DND-41 (cell line): ENCODE data around the gene STARD13.

Source experiments
- ATAC-seq: fragments of 200-7000 bp; cut with Tn5 transposase; 3 replicates; pipeline ENCODE4 v1.9.1; 2021; ENCODE audit warnings: low read depth; ENCODE audit not compliant: insufficient read depth
- DNase-seq: peaks from one replicate; pipeline ENCODE4 v3.0.0-alpha.2; 2020
- H2AFZ ChIP-seq: 2 replicates; pipeline ENCODE4 v1.6.0; 2012; ENCODE audit warnings: low read depth, low read length
- H3K27ac ChIP-seq: 2 replicates; pipeline ENCODE4 v1.5.1; 2012; ENCODE audit warnings: low read length, inconsistent platforms
- H3K27me3 ChIP-seq: fragments of 200-600 bp; sonication (generic); 2 replicates; pipeline ENCODE4 v1.6.0; 2012; ENCODE audit warnings: low read length, mild to moderate bottlenecking, inconsistent platforms; ENCODE audit not compliant: insufficient read depth, poor library complexity
- H3K36me3 ChIP-seq: 2 replicates; pipeline ENCODE4 v1.5.1; 2012; ENCODE audit warnings: low read length, inconsistent platforms; ENCODE audit not compliant: insufficient read depth
- H3K4me1 ChIP-seq: 2 replicates; pipeline ENCODE4 v1.5.1; 2012; ENCODE audit warnings: mild to moderate bottlenecking, low read length; ENCODE audit not compliant: insufficient read depth
- H3K4me2 ChIP-seq: 2 replicates; pipeline ENCODE4 v1.6.0; 2012; ENCODE audit warnings: mild to moderate bottlenecking, moderate library complexity, low read length, inconsistent platforms; ENCODE audit not compliant: insufficient read depth
- H3K4me3 ChIP-seq, 2 experiments: fragments of 200-600 bp in 1 of 2; shearing (Covaris generic) in 1 of 2; 2 replicates each; pipeline ENCODE4 v1.5.1; 2012 to 2016; ENCODE audit warnings: inconsistent platforms in 2 of 2, low read length in 2 of 2, mild to moderate bottlenecking in 2 of 2, low read depth in 1 of 2, moderate library complexity in 1 of 2
- H3K79me2 ChIP-seq: 2 replicates; pipeline ENCODE4 v1.6.0; 2012; ENCODE audit warnings: low read length, inconsistent platforms; ENCODE audit not compliant: insufficient read depth
- H3K9ac ChIP-seq: 2 replicates; pipeline ENCODE4 v1.6.0; 2012; ENCODE audit warnings: low read depth, mild to moderate bottlenecking, inconsistent platforms, low read length, moderate library complexity
- H3K9me3 ChIP-seq: 2 replicates; pipeline ENCODE4 v1.5.1; 2012; ENCODE audit warnings: low read length, moderate library complexity, mild to moderate bottlenecking, inconsistent platforms; ENCODE audit not compliant: insufficient read depth, severe bottlenecking
- H4K20me1 ChIP-seq: 2 replicates; pipeline ENCODE4 v1.6.0; 2012; ENCODE audit warnings: low read length; ENCODE audit not compliant: insufficient read depth
- EZH2 ChIP-seq: IDR thresholded peaks from 3 replicates; pipeline ENCODE4 v1.6.1; 2012; ENCODE audit warnings: borderline replicate concordance, low read depth, mild to moderate bottlenecking, moderate library complexity, low read length, inconsistent platforms; ENCODE audit not compliant: severe bottlenecking
- TF ChIP-seq, protein P1 (sequence below): IDR thresholded peaks from 2 replicates; pipeline ENCODE4 v1.5.1; 2012; ENCODE audit warnings: borderline replicate concordance, low read length, moderate library complexity, mild to moderate bottlenecking; ENCODE audit not compliant: poor library complexity, severe bottlenecking; ENCODE audit errors: extremely low read depth

Gene STARD13

DNA sequence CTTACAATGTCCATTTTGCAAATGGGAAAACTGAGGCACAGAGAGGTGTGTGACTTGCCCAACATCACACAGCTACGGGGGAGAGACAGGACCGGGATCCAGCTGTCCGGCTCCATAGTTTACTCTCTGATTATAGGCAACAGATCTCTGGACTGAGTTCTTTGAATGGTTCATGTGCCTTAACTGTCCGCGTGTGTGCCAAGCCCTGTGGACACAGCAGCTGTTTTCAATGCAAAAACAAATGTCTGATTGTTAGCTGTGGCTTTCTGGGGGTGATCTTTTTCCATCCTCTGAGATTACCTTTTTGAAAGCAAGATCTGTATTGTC lies 175.2 kb downstream of the STARD13 start:
- no peaks in the 10 kb centered on the region for H3K36me3 ChIP-seq
- no peak overlapping the region for H3K4me3 ChIP-seq
- H3K9ac ChIP-seq, result no peak overlapping the region
- no peak overlapping the region for H2AFZ ChIP-seq
- ATAC-seq, result no peak
- TF ChIP-seq, protein P1, sequence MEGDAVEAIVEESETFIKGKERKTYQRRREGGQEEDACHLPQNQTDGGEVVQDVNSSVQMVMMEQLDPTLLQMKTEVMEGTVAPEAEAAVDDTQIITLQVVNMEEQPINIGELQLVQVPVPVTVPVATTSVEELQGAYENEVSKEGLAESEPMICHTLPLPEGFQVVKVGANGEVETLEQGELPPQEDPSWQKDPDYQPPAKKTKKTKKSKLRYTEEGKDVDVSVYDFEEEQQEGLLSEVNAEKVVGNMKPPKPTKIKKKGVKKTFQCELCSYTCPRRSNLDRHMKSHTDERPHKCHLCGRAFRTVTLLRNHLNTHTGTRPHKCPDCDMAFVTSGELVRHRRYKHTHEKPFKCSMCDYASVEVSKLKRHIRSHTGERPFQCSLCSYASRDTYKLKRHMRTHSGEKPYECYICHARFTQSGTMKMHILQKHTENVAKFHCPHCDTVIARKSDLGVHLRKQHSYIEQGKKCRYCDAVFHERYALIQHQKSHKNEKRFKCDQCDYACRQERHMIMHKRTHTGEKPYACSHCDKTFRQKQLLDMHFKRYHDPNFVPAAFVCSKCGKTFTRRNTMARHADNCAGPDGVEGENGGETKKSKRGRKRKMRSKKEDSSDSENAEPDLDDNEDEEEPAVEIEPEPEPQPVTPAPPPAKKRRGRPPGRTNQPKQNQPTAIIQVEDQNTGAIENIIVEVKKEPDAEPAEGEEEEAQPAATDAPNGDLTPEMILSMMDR, result no peak
- no peak for TF ChIP-seq EZH2
- no peaks in the 10 kb centered on the region for H3K4me1 ChIP-seq
- no peak for DNase-seq
- no peak overlapping the region for H3K27ac ChIP-seq
- no peak overlapping the region for H3K4me2 ChIP-seq
- H3K9me3 ChIP-seq, result no peaks in the 10 kb centered on the region
- H4K20me1 ChIP-seq, result no peaks in the 10 kb centered on the region
- H3K27me3 ChIP-seq, result no peaks in the 10 kb centered on the region
- H3K79me2 ChIP-seq, result no peaks in the 10 kb centered on the region

DNA sequence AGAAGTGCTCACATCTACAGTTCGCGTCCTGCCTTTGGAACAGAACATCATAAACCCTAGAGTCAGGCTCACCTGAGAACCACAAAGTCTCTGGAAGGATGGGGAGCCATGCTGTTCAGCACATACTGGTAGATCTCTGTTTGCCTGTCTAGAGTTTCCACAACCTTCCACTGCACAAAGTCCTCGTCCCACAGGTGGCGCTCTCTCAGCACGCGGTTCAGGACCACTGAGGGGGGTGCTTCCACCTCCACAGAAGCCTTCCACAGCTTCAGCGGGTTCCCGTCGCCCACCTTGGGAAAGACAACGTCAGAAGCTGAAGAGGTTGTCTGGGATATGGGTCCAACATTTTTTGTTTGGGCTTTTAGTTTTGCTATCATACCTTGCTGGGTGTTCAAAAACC lies 175.8 kb downstream of the STARD13 start:
- Histone ChIP-seq H3K9ac (no peak overlapping the region), H3K27me3 (no peaks in the 10 kb centered on the region), H3K36me3 (no peaks in the 10 kb centered on the region), H3K9me3 (no peaks in the 10 kb centered on the region), H3K79me2 (no peaks in the 10 kb centered on the region), H3K4me2 (no peak overlapping the region), H3K27ac (no peak overlapping the region), H3K4me1 (no peaks in the 10 kb centered on the region), H4K20me1 (no peaks in the 10 kb centered on the region), H2AFZ (no peak overlapping the region), H3K4me3 (no peak overlapping the region)
- ATAC-seq (no peak), DNase-seq (no peak)
- no peak for TF ChIP-seq EZH2
- TF ChIP-seq, protein P1, result peak; percentile 17

DNA sequence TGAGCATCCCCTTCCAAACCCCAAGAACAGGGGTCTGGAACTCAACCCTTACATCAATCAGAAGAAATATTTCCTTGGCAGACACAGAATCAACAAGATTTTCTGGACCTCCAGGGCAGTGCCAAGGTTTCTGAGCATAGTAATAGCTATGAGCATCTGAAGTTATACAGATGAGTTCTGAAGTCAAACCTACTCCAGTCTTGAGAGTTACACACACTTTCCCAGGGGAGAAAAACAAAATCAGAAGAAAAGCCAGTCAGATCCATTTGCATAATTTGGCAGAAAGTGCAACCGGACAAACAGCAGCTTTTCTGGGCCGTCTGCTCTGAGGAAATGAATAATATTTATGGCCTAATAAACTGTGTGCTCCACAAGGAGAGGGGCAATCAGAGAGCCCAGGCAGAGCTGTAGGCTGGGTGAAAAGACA lies 176.3 kb downstream of the STARD13 start:
- DNase-seq (no peak), ATAC-seq (no peak)
- H3K27me3 ChIP-seq, result no peaks in the 10 kb centered on the region
- no peaks in the 10 kb centered on the region for H3K36me3 ChIP-seq
- no peaks in the 10 kb centered on the region for H4K20me1 ChIP-seq
- H3K9ac ChIP-seq, result no peak overlapping the region
- no peak overlapping the region for H3K4me2 ChIP-seq
- H2AFZ ChIP-seq, result no peak overlapping the region
- H3K27ac ChIP-seq, result no peak overlapping the region
- H3K4me3 ChIP-seq, result no peak overlapping the region
- H3K9me3 ChIP-seq, result no peaks in the 10 kb centered on the region
- TF ChIP-seq, protein P1, result no peak
- TF ChIP-seq EZH2, result no peak
- no peaks in the 10 kb centered on the region for H3K79me2 ChIP-seq
- H3K4me1 ChIP-seq, result no peaks in the 10 kb centered on the region

DNA sequence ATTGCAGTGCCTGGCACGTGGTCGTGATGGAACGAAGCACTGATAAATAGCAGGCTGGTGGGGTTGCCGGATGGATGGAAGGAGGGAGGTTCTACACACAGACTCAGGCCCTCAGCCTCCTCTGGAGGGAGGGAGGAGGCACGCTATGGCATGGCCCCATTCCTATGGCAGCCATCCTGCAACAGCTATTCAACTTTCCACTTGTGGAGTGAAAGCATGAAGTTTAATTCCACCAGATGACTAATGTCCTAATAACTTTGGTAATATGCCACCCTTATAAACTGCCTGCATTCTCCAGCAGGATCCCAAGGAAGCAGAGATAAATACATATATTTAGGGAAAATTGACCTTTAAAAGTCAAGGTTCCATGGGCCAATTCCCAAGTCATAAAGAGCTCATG lies 176.9 kb downstream of the STARD13 start:
- Histone ChIP-seq H3K4me1 (no peaks in the 10 kb centered on the region), H3K27me3 (no peaks in the 10 kb centered on the region), H2AFZ (no peak overlapping the region), H3K79me2 (no peaks in the 10 kb centered on the region), H3K9ac (no peak overlapping the region), H3K4me2 (no peak overlapping the region), H3K36me3 (no peaks in the 10 kb centered on the region), H3K9me3 (no peaks in the 10 kb centered on the region), H3K27ac (no peak overlapping the region), H3K4me3 (no peak overlapping the region), H4K20me1 (no peaks in the 10 kb centered on the region)
- TF ChIP-seq, protein P1, result no peak
- no peak for TF ChIP-seq EZH2
- ATAC-seq (no peak), DNase-seq (no peak)
